Ovary (tissue), 3 donors: ENCODE data around the gene FSTL5.

Source experiments
- EP300 ChIP-seq: sonication (generic); formaldehyde crosslinking; IDR thresholded peaks from one replicate; pipeline ENCODE4 v1.6.1; 2017; ENCODE audit warnings: antibody characterized with exemption
- POLR2A ChIP-seq: fragments of 450-650 bp; IDR thresholded peaks from one replicate; pipeline ENCODE4 v1.6.1; 2017; ENCODE audit warnings: antibody characterized with exemption, mild to moderate bottlenecking, moderate library complexity
- TF ChIP-seq, protein P1 (sequence below), 3 donors: fragments of 450-650 bp in 2 of 3; fragments of 200-600 bp in 1 of 3; IDR thresholded peaks; one replicate each; pipeline versions ENCODE4 v1.5.1 to v1.8.0; 2016 to 2022; ENCODE audit warnings: antibody characterized with exemption in 3 of 3, mild to moderate bottlenecking in 1 of 3
- donor health status: DM: no; HTN: no; CAD: no.

DNA sequence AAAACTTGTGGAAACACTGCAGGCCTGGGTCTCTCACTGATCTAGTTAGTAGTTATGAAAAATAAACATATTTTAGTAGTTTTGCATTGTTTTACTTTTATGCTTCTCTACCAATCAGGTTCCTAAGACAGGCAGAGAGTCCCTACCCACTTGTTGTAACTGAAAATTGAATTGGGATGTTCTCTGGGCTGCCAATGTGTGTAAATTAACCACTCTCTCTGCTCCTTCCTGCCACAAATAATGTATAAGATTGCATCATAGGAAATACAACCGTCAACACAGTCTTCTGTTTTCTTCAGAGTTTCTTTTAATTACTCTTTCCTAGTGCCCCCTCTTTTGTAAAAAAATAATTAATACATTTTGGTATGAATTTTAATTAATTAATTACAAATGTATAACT is 677.3 kb downstream of the FSTL5 start:
- TF ChIP-seq, protein P1, sequence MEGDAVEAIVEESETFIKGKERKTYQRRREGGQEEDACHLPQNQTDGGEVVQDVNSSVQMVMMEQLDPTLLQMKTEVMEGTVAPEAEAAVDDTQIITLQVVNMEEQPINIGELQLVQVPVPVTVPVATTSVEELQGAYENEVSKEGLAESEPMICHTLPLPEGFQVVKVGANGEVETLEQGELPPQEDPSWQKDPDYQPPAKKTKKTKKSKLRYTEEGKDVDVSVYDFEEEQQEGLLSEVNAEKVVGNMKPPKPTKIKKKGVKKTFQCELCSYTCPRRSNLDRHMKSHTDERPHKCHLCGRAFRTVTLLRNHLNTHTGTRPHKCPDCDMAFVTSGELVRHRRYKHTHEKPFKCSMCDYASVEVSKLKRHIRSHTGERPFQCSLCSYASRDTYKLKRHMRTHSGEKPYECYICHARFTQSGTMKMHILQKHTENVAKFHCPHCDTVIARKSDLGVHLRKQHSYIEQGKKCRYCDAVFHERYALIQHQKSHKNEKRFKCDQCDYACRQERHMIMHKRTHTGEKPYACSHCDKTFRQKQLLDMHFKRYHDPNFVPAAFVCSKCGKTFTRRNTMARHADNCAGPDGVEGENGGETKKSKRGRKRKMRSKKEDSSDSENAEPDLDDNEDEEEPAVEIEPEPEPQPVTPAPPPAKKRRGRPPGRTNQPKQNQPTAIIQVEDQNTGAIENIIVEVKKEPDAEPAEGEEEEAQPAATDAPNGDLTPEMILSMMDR (IDR thresholded peaks at IDR 0.05) = no peak
- TF ChIP-seq POLR2A (no peak), EP300 (no peak)
